ENCODE results near the gene HSPBP1. TPM values are rescaled to one million over a fixed set of nuclear protein-coding genes. Genes with fewer than 3 reads are reported as not detected.

Gene HSPBP1
- total and polyA plus RNA-seq, 2 of the 4 experiments (the other 2 are of a cell fraction), result 21.0 to 43.2 TPM

- CTCF ChIA-PET, result no interaction called here
- no peaks in the 10 kb centered on the region for H3K9me1 ChIP-seq (ENCODE audit: insufficient read depth, low read length)
- WGBS, 2 experiments (ENCODE audit: extremely low coverage in 2 of 2, insufficient read length in 1 of 2), result 96% methylated on average over 7 of the region's 11 CpGs; no CpG with 5 or more reads in 1 of the 2 experiments
- DNase-seq (no peak), ATAC-seq (ENCODE audit: low read depth) (no peak)
- no peak overlapping the region for H3K9ac ChIP-seq (ENCODE audit: low read depth, low read length)
- no peaks in the 10 kb centered on the region for H3K9me3 ChIP-seq (ENCODE audit: control insufficient read depth, insufficient read depth, low read length)
- no peak overlapping the region for H3K27ac ChIP-seq (ENCODE audit: insufficient read depth, low read length)
- no peak overlapping the region for H2AFZ ChIP-seq (replicated peaks; ENCODE audit: low read length, poor library complexity)
- no peak overlapping the region for H2BK15ac ChIP-seq (ENCODE audit: low read depth, low read length)
- no peak overlapping the region for H4K8ac ChIP-seq (ENCODE audit: low read depth in 2 of 2, low read length in 2 of 2)
- H3K18ac ChIP-seq (ENCODE audit: low read depth, low read length), result no peak overlapping the region
- no peaks in the 10 kb centered on the region for H4K20me1 ChIP-seq (ENCODE audit: insufficient read depth, low read length)
- H2BK20ac ChIP-seq (ENCODE audit: low read depth, low read length), result no peak overlapping the region
- no peaks in the 10 kb centered on the region for H3K4me1 ChIP-seq (ENCODE audit: control insufficient read depth, insufficient read depth, low read length)
- H3K4me2 ChIP-seq (ENCODE audit: low read depth, low read length), result no peak overlapping the region
- H3K4me3 ChIP-seq (ENCODE audit: insufficient read depth, low read depth, low read length), result no peak overlapping the region
- no peaks in the 10 kb centered on the region for H3K27me3 ChIP-seq (ENCODE audit: control insufficient read depth, insufficient read depth, low read length)
- no peak overlapping the region for H3K23ac ChIP-seq (ENCODE audit: low read depth, low read length)
- no peak for TF ChIP-seq NFE2L2 (IDR thresholded peaks at IDR 0.05; ENCODE audit: low read depth, low read length)
- TF ChIP-seq FOS (IDR thresholded peaks at IDR 0.05; ENCODE audit: low read depth, low read length), result no peak
- TF ChIP-seq CTCF (conservative IDR thresholded peaks at IDR 0.05; ENCODE audit: low read depth, low read length), result no peak
- TF ChIP-seq CHD1 (IDR thresholded peaks at IDR 0.05; ENCODE audit: low read depth, low read length), result no peak
- no peak for TF ChIP-seq POLR2A (IDR thresholded peaks at IDR 0.05; ENCODE audit: low read depth, low read length)
- no peak for TF ChIP-seq MXI1 (IDR thresholded peaks at IDR 0.05; ENCODE audit: borderline replicate concordance, low read depth, low read length)
- TF ChIP-seq ELK1 (IDR thresholded peaks at IDR 0.05; ENCODE audit: borderline replicate concordance, low read depth, low read length), result no peak
- no peak for TF ChIP-seq USF2 (IDR thresholded peaks at IDR 0.05; ENCODE audit: low read depth, low read length)
- no peak for TF ChIP-seq MAFK (IDR thresholded peaks at IDR 0.05; ENCODE audit: low read depth, low read length)
- TF ChIP-seq CEBPB (IDR thresholded peaks at IDR 0.05; ENCODE audit: low read depth, low read length), result no peak
- TF ChIP-seq BHLHE40 (IDR thresholded peaks at IDR 0.05; ENCODE audit: low read depth, low read length), result no peak
- H2BK120ac ChIP-seq (ENCODE audit: low read depth, low read length), result no peak overlapping the region
- BruUV-seq (replicated peaks), result no TSS peak
- peaks cover 45% of the 10 kb centered on the region for H3K36me3 ChIP-seq (ENCODE audit: control insufficient read depth, insufficient read depth, low read length)
- in situ Hi-C loops (cut with MboI; ENCODE audit: low sequenced_read_pairs), result no loop called here
- no peak overlapping the region for H2AK5ac ChIP-seq (ENCODE audit: low read depth, low read length)
- intact Hi-C loops (cut with micrococcal nuclease), result loop anchor here (5.0 kb wide), 1 partner anchor 84 kb away; the partner anchor contains the start of gene RPL28
- no peak overlapping the region for H4K5ac ChIP-seq (ENCODE audit: low read depth, low read length)
- dilution Hi-C loops (cut with HindIII; ENCODE audit: low sequenced_read_pairs, unreplicated experiment), result no loop called here
- H3K56ac ChIP-seq (ENCODE audit: extremely low read depth, insufficient read depth, low read length), result no peak overlapping the region
- no peak overlapping the region for H2BK5ac ChIP-seq (ENCODE audit: low read depth, low read length, poor library complexity, severe bottlenecking)
- H3K14ac ChIP-seq (replicated peaks; ENCODE audit: low read depth, low read length), result no peak overlapping the region
- no peak overlapping the region for H4K91ac ChIP-seq (ENCODE audit: insufficient read depth, low read depth, low read length)
- H3K79me1 ChIP-seq (ENCODE audit: low read depth in 1 of 2, low read length in 2 of 2), result no peaks in the 10 kb centered on the region
- H2AK9ac ChIP-seq (replicated peaks; ENCODE audit: low read depth, low read length, poor library complexity), result no peak overlapping the region
- POLR2A ChIA-PET (ENCODE audit: unreplicated experiment), result no interaction called here
- no peak overlapping the region for H3K4ac ChIP-seq (ENCODE audit: low read depth, low read length)
These were observed 23.6 kb upstream of the HSPBP1 start for GRCh38 chr19:55303477-55303876.
